Activated CD4-positive, CD25-positive, alpha-beta regulatory T cell treated with anti-CD3 and anti-CD28 coated beads, Interleukin-2, amount 50 U/mL, for 16 hours (primary cell): Measurements from ENCODE around the gene LGMN.
"Not testable (repeated sequence)": the region's sequence is repeated elsewhere in the genome, so short reads cannot be mapped to it uniquely, and the experiment has no call there.

Experiments used
- DNase-seq: peaks from one replicate; pipeline ENCODE4 v3.0.0-alpha.2; 2020; ENCODE audit warnings: low read depth, low spot score

Gene LGMN

DNA sequence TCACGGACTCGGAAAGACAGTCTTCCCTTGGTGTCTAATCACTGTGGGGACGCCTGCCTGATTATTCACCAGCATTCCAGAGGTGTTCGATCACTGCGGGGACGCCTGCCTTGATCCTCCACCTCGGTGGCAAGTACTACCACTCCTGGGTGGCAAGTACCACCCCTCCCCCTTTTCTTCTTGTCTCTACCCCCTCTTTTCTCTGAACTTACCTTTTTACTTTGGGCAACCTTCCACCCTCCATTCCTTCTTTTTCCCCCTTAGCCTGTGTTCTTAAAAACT, 12.0 kb upstream of the LGMN start:
- no peak for DNase-seq

- no peak for DNase-seq
Measured at GRCh38 chr14:92759679-92760523, 11.5 kb upstream of the LGMN start.

- DNase-seq, result no peak
Measured at GRCh38 chr14:92759300-92759678, 10.9 kb upstream of the LGMN start.

GRCh38 chr14:92756446-92756845, 8.0 kb upstream of the LGMN start:
- DNase-seq, result no peak

GRCh38 chr14:92755495-92755894, 7.1 kb upstream of the LGMN start:
- no peak for DNase-seq

GRCh38 chr14:92754966-92755365, 6.5 kb upstream of the LGMN start:
- DNase-seq, result no peak

- no peak for DNase-seq
Measured at GRCh38 chr14:92753250-92753649, 4.8 kb upstream of the LGMN start.

- no peak for DNase-seq
Measured at GRCh38 chr14:92751819-92752218, 3.4 kb upstream of the LGMN start.

- DNase-seq, result no peak
Measured at GRCh38 chr14:92750994-92751400, 2.6 kb upstream of the LGMN start.

DNA sequence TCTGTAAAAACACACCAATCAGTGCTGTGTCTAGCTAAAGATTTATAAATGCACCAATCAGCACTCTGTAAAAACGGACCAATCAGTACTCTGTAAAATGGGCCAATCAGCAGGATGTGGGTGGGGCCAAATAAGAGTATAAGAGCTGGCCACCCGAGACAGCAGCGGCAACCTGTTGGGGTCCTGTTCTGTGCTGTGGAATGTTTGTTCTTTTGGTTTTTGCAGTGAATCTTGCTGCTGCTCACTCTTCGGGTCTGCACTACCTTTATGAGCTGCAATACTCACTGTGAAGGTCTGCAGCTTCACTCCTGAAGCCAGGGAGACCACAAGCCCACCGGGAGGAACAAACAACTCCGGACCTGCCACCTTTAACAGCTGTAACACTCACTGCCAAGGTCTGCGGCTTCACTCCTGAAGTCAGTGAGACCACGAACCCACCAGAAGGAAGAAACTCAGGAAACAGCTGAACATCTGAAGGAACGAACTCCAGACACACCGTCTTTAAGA, 1.8 kb upstream of the LGMN start:
- DNase-seq, result not testable (repeated sequence)

DNA sequence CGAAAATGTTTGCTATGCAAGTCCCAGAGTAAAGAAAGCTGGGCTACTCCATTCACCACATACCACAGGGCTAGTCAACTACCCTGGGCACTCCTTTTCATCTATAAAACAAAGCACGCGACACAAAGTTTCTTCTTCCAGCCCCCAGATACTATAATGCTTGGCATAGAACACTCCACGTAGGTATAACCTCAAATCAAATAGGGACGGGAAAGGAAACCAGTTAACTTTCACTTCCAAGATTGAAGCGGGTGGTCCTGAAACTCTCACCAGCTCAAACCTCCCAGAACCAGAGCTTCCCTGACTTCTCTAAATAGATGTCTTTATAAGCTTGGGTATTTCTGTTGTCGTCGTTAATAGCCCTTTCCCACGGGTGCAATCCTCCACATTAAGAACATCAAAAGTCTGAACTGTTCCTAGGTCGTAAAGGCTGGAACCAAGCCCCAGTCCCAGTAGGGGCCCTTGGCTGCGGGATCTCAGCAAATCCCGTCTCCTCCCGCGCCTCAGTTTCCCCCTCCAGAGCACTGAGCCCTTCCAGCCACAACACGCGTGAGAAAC, 647 bp downstream of the LGMN start:
- DNase-seq, result no peak

GRCh38 chr14:92744198-92744597, 4.2 kb downstream of the LGMN start:
- DNase-seq, result no peak

GRCh38 chr14:92740440-92740839, 8.0 kb downstream of the LGMN start:
- no peak for DNase-seq

- DNase-seq, result no peak
Measured at GRCh38 chr14:92737619-92738188, 10.7 kb downstream of the LGMN start.

DNA sequence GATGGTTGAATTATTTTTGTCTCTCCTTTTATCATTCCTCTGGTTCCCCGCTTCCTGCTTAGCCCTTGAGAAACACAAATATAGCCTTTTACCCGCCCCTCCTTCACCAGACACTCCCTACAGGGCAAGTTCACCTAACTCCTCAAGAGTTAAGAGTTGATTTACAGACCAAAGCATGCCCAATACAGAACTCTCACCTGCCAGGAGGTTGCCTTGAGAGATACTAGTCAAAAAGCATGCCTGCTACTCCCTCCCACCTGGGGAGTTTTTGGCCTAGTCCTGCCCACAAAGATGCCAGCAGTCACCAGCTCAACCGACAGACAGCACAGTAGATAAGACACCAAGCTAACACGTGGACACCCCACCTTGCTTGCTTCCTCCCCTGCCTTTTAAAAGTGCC, 11.2 kb downstream of the LGMN start:
- DNase-seq, result no peak

DNA sequence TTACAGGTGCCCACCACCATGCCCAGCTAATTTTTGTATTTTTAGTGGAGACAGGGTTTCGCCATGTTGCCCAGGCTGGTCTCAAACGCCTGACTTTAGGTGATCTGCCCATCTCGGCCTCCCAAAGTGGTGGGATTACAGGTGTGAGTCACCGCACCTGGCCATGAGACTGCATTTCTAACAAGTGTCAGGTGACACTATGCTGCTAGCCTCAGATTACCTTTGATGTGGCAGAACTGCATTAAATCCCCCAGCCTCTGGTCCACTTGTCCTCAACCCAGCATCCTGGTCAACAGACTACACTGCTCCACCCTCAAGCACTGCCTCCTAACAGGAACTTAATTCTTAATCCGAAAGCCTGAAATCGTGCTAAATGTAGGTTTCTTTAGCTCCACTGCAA, 13.1 kb downstream of the LGMN start:
- DNase-seq, result no peak

DNA sequence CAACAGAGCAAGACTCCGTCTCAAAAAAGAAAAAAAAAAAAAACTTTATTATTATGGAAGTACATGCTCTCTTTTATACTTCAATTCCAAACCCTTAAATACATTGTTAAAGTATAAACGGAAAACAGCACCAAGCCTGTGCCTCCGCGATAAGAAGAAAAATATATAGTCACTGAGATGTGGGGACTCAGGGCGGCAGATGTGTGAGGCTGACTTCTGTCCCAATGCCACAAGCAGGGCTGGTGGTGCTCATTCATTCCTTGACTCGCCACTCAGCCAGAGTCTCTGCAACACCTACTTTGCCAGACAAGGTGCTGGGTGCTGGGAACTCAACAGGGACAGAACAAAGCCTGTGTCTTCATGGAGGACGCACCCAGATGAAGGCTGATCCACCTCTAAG, 13.8 kb downstream of the LGMN start:
- no peak for DNase-seq

- no peak for DNase-seq
Measured at GRCh38 chr14:92733007-92733406, 15.4 kb downstream of the LGMN start.

- no peak for DNase-seq
Measured at GRCh38 chr14:92731622-92732115, 16.8 kb downstream of the LGMN start.

DNA sequence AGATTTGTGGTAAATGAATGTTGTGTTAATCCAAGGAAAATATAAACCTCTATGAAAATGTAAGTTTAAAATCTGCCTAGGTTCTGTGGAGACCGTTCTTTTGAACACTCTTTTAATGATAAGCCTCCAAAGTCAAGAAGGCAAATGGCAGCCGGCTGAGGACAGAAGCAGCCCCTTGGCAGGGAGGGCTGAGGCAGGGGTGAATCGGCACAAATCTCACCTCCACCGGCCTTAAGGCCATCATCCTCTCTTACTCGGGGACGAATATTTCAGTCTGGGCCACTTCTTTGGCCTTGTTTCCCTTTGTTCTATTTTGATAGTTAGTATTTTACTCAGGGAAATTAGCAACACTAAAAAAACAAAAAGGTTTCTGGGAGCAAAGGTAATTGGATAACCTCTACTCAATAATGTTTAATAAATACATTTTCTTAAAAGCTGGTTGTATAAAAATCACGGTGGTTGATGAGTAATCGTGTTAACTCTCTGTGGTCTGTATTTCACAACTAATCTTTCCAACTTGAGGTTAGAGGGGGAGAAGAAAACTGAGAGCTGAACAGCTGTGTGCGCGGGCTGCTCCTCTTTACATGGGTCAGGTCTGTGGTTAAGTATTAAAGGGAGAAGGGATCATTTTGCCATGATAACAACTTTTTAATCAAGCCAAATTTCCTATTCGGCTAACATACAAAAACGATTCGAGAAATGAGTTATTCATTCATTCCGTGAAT, 18.6 kb downstream of the LGMN start:
- no peak for DNase-seq

DNA sequence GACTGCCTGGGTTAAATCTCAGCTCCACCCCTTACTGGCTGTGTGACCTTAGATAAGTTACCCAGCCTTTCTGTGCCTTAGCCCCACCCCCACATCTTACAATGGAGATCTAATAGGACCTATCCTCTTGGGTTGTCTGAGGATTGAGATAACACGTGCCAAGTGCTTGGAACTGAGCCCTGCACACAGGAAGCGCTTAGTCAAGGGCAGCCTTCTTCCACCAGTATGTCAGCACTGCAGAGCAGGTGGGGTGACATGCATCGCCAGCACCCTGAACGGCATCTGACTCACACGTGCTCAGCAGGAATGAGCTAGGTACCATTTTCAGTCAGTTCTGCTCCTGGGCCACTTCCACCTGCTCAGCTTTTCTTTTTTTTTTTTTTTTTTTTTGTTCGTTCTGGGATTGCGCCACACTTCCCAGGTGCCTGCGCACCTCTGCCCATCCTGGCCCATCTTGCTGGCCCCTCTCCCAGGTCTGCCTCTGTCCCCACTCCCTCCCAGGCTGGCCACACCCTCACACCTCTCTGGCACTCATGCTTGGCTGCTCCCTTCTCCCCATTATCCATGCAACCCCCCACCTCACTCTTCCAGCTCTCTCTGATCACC, 19.6 kb downstream of the LGMN start:
- DNase-seq, result no peak

- no peak for DNase-seq
Measured at GRCh38 chr14:92726933-92727262, 21.5 kb downstream of the LGMN start.
